Right renal pelvis (tissue), 4 donors: Measurements from ENCODE around the gene ZNF772. TPM values are rescaled to one million over a fixed set of nuclear protein-coding genes. Genes with fewer than 3 reads are reported as not detected.
"Not testable (repeated sequence)": the region's sequence is repeated elsewhere in the genome, so short reads cannot be mapped to it uniquely, and the experiment has no call there.

Source experiments
- DNase-seq, 4 donors: peaks; one replicate each; pipeline ENCODE4 v3.0.0-alpha.2; 2013; ENCODE audit warnings: low read depth in 4 of 4, low spot score in 3 of 4, missing footprints in 1 of 4
- polyA plus RNA-seq, 4 donors: library from polyadenylated mRNA; unstranded; fragments of 120-200 nt; gene quantifications; one replicate each; pipeline ENCODE4 v1.2.1, GENCODE V29; 2013; ENCODE audit not compliant: insufficient read length in 4 of 4

Gene ZNF772
- polyA plus RNA-seq, result 10 to 100 TPM; 18.6 to 25.4 (median 22.1) TPM

GRCh38 chr19:57477191-57478008, at the start of gene ZNF772:
Gene ZNF772 (minus strand): TSS chr19:57477566. CDS start chr19:57477309, 257 bp downstream.
- DNase-seq, result peak; percentile 84 to 93 (median 92)

- not testable (repeated sequence) for DNase-seq
Measured at GRCh38 chr19:57518021-57518420, 40.7 kb upstream of the ZNF772 start.

- no peak for DNase-seq
Measured at GRCh38 chr19:57515255-57515654, 37.9 kb upstream of the ZNF772 start.

GRCh38 chr19:57512845-57513244, 35.5 kb upstream of the ZNF772 start:
- DNase-seq, result no peak

GRCh38 chr19:57511484-57511883, 34.1 kb upstream of the ZNF772 start:
- DNase-seq, result no peak

GRCh38 chr19:57506163-57506562, 28.8 kb upstream of the ZNF772 start:
- no peak for DNase-seq

- not testable (repeated sequence) for DNase-seq
Measured at GRCh38 chr19:57500400-57500799, 23.0 kb upstream of the ZNF772 start.

- peak; percentile 86 to 91 (median 90) for DNase-seq
Measured at GRCh38 chr19:57499680-57500395, 22.5 kb upstream of the ZNF772 start, which contains the start of gene ZNF773. Gene ZNF773 (plus strand): TSS chr19:57499938. CDS start chr19:57500081, 143 bp downstream.

GRCh38 chr19:57499332-57499679, 21.9 kb upstream of the ZNF772 start:
- not testable (repeated sequence) for DNase-seq

- DNase-seq, result not testable (repeated sequence)
Measured at GRCh38 chr19:57488299-57488644, 10.9 kb upstream of the ZNF772 start.

GRCh38 chr19:57487477-57488298, 10.3 kb upstream of the ZNF772 start, which contains the start of gene ZNF419:
Gene ZNF419 (plus strand): TSS chr19:57487750. CDS start chr19:57487951, 201 bp downstream.
- peak; percentile 84 to 90 (median 86) for DNase-seq

- no peak for DNase-seq
Measured at GRCh38 chr19:57473646-57474045, 3.7 kb downstream of the ZNF772 start.

GRCh38 chr19:57466489-57466888, 10.9 kb downstream of the ZNF772 start:
- DNase-seq, result no peak

GRCh38 chr19:57465680-57466381, 11.5 kb downstream of the ZNF772 start:
- DNase-seq, result no peak

- no peak for DNase-seq
Measured at GRCh38 chr19:57452307-57452706, 25.1 kb downstream of the ZNF772 start.

GRCh38 chr19:57443121-57443696, 34.2 kb downstream of the ZNF772 start:
- no peak for DNase-seq

- no peak for DNase-seq
Measured at GRCh38 chr19:57441979-57442752, 35.2 kb downstream of the ZNF772 start.

- DNase-seq, result no peak
Measured at GRCh38 chr19:57438925-57439324, 38.4 kb downstream of the ZNF772 start.

GRCh38 chr19:57437931-57438330, 39.4 kb downstream of the ZNF772 start:
- no peak for DNase-seq
